Ishikawa (cell line): ENCODE measurements around the gene TRANK1.

ENCODE experiments used
- CEBPB ChIP-seq: IDR thresholded peaks from 2 replicates; pipeline ENCODE4 v1.6.1; 2012
- CREB1 ChIP-seq: IDR thresholded peaks from 2 replicates; pipeline ENCODE4 v1.6.1; 2012; ENCODE audit warnings: low read depth
- EGR1 ChIP-seq: IDR thresholded peaks from 2 replicates; pipeline ENCODE4 v1.6.1; 2012
- EP300 ChIP-seq: IDR thresholded peaks from 2 replicates; pipeline ENCODE4 v1.6.1; 2012; ENCODE audit warnings: borderline replicate concordance
- FOXM1 ChIP-seq: IDR thresholded peaks from 2 replicates; pipeline ENCODE4 v1.6.1; 2012; ENCODE audit warnings: low read depth, borderline replicate concordance
- NFIC ChIP-seq: IDR thresholded peaks from 2 replicates; pipeline ENCODE4 v1.6.1; 2012
- RAD21 ChIP-seq: IDR thresholded peaks from 2 replicates; pipeline ENCODE4 v1.6.1; 2012; ENCODE audit warnings: low read depth
- TAF1 ChIP-seq: IDR thresholded peaks from 2 replicates; pipeline ENCODE4 v1.6.1; 2012; ENCODE audit warnings: low read depth, mild to moderate bottlenecking
- TCF12 ChIP-seq: IDR thresholded peaks from 2 replicates; pipeline ENCODE4 v1.6.1; 2012; ENCODE audit warnings: low read depth
- TEAD4 ChIP-seq: IDR thresholded peaks from 2 replicates; pipeline ENCODE4 v1.6.1; 2012
- YY1 ChIP-seq: IDR thresholded peaks from 2 replicates; pipeline ENCODE4 v1.6.1; 2012; ENCODE audit warnings: low read depth
- ZBTB7A ChIP-seq: IDR thresholded peaks from 2 replicates; pipeline ENCODE4 v1.6.1; 2012; ENCODE audit warnings: low read depth
- TF ChIP-seq, protein P1 (sequence below): IDR thresholded peaks from 2 replicates; pipeline ENCODE4 v1.6.1; 2012; ENCODE audit warnings: low read depth, mild to moderate bottlenecking
- TF ChIP-seq, protein P2 (sequence below): IDR thresholded peaks from 2 replicates; pipeline ENCODE4 v1.6.1; 2012
- TF ChIP-seq, protein P3 (sequence below): IDR thresholded peaks from 2 replicates; pipeline ENCODE4 v1.6.1; 2012

TRANK1 gene

DNA sequence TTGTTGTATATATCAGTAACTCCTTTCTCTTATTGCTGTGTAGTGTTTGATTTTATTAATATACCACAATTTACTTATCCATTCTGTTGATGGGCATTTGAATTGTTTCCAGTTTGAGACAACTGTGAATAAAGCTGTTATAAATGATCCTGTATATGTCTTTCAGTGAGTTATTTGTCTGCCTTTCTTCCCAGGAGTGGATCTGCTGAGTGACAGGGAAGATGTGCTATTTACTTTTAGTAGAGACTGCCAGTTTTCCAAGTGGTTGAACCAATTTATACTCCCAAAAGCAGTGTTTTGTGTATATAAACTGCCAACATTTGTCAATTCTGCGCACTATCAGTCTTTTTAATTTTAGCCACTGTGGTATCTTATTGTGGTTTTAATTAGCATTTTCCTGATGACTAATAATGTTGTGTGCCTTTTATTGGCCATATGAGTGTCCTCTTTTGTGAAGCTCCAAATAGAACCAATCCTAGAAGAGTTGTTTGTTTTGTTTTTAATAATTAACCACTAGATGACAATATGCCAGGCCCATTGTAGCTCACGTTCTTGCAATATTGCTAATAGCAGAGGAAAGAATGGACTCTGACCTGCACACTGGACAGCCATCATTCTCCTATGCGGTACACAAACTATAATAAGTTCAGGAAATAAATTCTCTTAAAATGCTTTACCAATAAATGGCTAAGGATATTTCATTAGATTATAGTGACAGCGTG is 25.3 kb downstream of the TRANK1 start:
- TF ChIP-seq EGR1 (no peak), ZBTB7A (no peak), EP300 (no peak)

DNA sequence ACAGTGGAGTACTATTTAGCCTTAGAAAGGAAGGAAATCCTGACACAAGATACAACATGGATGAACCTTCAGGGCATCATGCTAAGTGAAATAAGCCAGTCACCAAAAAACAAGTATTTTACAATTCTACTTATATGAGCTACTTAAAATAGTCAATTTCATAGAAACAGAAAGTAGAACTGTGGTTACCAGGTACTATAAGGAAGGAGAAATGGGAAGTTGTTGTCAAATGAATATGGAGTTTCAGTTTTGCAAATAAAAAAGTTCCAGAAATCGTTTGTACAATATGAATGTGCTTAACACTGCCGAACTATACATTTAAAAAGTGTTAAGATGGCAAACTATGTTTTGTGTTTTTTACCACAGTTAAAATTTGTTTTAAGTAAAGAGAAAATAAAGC is 26.8 kb downstream of the TRANK1 start:
- TF ChIP-seq TAF1, result no peak
- TF ChIP-seq YY1, result no peak
- TF ChIP-seq, protein P1, sequence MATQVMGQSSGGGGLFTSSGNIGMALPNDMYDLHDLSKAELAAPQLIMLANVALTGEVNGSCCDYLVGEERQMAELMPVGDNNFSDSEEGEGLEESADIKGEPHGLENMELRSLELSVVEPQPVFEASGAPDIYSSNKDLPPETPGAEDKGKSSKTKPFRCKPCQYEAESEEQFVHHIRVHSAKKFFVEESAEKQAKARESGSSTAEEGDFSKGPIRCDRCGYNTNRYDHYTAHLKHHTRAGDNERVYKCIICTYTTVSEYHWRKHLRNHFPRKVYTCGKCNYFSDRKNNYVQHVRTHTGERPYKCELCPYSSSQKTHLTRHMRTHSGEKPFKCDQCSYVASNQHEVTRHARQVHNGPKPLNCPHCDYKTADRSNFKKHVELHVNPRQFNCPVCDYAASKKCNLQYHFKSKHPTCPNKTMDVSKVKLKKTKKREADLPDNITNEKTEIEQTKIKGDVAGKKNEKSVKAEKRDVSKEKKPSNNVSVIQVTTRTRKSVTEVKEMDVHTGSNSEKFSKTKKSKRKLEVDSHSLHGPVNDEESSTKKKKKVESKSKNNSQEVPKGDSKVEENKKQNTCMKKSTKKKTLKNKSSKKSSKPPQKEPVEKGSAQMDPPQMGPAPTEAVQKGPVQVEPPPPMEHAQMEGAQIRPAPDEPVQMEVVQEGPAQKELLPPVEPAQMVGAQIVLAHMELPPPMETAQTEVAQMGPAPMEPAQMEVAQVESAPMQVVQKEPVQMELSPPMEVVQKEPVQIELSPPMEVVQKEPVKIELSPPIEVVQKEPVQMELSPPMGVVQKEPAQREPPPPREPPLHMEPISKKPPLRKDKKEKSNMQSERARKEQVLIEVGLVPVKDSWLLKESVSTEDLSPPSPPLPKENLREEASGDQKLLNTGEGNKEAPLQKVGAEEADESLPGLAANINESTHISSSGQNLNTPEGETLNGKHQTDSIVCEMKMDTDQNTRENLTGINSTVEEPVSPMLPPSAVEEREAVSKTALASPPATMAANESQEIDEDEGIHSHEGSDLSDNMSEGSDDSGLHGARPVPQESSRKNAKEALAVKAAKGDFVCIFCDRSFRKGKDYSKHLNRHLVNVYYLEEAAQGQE, result no peak
- no peak for TF ChIP-seq ZBTB7A
- TF ChIP-seq TCF12, result no peak
- TF ChIP-seq, protein P2, sequence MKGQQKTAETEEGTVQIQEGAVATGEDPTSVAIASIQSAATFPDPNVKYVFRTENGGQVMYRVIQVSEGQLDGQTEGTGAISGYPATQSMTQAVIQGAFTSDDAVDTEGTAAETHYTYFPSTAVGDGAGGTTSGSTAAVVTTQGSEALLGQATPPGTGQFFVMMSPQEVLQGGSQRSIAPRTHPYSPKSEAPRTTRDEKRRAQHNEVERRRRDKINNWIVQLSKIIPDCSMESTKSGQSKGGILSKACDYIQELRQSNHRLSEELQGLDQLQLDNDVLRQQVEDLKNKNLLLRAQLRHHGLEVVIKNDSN, result no peak
- no peak for TF ChIP-seq EGR1
- no peak for TF ChIP-seq CEBPB
- TF ChIP-seq TEAD4, result no peak
- no peak for TF ChIP-seq EP300

DNA sequence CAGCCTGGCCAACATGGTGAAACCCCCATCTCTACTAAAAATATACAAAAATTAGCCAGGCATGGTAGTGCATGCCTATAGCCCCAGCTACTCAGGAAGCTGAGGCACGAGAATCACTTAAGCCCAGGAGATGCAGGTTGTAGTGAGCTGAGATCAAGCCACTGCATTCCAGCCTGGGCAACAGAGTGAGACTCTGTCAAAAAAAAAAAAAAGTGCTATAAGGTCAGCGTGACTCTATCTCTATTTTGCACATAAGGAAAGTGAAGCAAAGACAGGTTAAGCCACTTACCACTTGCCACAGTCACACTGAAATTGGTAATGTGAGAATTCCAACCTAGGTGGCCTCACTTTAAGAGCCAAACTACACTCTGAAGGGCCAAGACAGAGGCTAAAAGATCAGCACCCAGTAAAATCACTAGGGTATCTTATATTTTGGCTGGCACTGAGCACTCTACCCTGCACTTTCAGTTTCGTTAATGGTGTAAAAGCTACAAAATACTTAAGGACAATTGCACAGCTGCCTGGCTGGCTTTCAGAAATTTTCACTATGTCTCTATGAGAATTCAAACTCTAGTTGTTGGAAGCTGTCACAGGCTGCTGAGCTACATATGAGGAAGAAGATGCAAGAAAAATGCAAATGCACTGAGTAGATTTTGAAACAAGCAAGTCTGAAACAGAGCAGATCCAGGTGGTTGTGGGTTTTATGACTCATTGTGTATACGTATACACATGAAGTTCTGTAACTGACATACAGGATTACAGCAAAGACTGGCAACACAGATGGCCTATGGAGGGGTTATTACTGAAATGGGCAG is 32.7 kb downstream of the TRANK1 start:
- TF ChIP-seq YY1 (no peak), TCF12 (no peak), RAD21 (no peak), EGR1 (no peak), CREB1 (no peak), ZBTB7A (no peak), NFIC (no peak), TAF1 (no peak), EP300 (no peak), FOXM1 (no peak), CEBPB (no peak), TEAD4 (no peak)
- TF ChIP-seq, protein P3, sequence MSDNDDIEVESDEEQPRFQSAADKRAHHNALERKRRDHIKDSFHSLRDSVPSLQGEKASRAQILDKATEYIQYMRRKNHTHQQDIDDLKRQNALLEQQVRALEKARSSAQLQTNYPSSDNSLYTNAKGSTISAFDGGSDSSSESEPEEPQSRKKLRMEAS, result no peak
- TF ChIP-seq, protein P1, result no peak

DNA sequence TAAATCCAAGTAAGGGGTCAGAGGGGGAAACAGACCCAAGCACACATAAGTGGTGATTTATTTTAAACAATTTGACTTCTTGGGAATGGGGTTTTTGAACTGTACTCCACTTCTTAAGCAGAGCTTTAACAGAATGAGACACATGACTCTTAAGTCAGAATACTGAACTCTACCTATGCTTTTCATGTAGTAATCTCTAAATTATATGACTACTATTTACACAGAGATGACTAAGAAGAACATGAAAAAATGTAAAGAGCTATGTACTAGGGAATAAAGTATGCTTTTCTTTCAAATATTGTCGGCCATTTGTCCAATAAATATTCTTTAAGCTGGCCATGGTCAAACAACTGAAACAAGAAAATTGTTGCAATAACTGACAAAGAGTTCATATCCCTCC is 35.2 kb downstream of the TRANK1 start:
- TF ChIP-seq TCF12, result no peak
- TF ChIP-seq YY1, result no peak
- TF ChIP-seq, protein P1, result no peak
- TF ChIP-seq FOXM1, result no peak
- no peak for TF ChIP-seq CREB1
- no peak for TF ChIP-seq EGR1
- no peak for TF ChIP-seq RAD21
- TF ChIP-seq, protein P3, result no peak
- TF ChIP-seq CEBPB, result no peak
- TF ChIP-seq, protein P2, result no peak
- no peak for TF ChIP-seq EP300
- no peak for TF ChIP-seq ZBTB7A
- TF ChIP-seq NFIC, result no peak
- TF ChIP-seq TAF1, result no peak
- TF ChIP-seq TEAD4, result no peak
